IPS DF 19.7 (cell line): ENCODE results near the gene SUN1.

Source experiments
- DNase-seq: peaks from one replicate; pipeline ENCODE4 v3.0.0-alpha.2; 2013; ENCODE audit warnings: low read depth, low spot score

The SUN1 gene

GRCh38 chr7:891805-892204 is 59.5 kb downstream of the SUN1 start:
- no peak for DNase-seq

- DNase-seq: no peak
Observed at GRCh38 chr7:892648-893593, 60.6 kb downstream of the SUN1 start.

GRCh38 chr7:893686-894085 is 61.4 kb downstream of the SUN1 start:
- DNase-seq: no peak

GRCh38 chr7:894164-894867 is 62.0 kb downstream of the SUN1 start:
- no peak for DNase-seq

- no peak for DNase-seq
Observed at GRCh38 chr7:894927-895450, 62.7 kb downstream of the SUN1 start.

- no peak for DNase-seq
Observed at GRCh38 chr7:895451-896052, 63.3 kb downstream of the SUN1 start.

GRCh38 chr7:896346-897075 is 64.2 kb downstream of the SUN1 start:
- DNase-seq: no peak

- no peak for DNase-seq
Observed at GRCh38 chr7:897086-897485, 64.8 kb downstream of the SUN1 start.

- DNase-seq: no peak
Observed at GRCh38 chr7:897771-898376, 65.6 kb downstream of the SUN1 start.

- DNase-seq: no peak
Observed at GRCh38 chr7:898460-898854, 66.2 kb downstream of the SUN1 start.

- no peak for DNase-seq
Observed at GRCh38 chr7:898855-899681, 66.8 kb downstream of the SUN1 start.

GRCh38 chr7:899806-900205 is 67.5 kb downstream of the SUN1 start:
- DNase-seq: no peak

GRCh38 chr7:900331-901040 is 68.2 kb downstream of the SUN1 start:
- no peak for DNase-seq

GRCh38 chr7:901041-901387 is 68.7 kb downstream of the SUN1 start:
- DNase-seq: no peak

- peak; percentile 67 for DNase-seq
Observed at GRCh38 chr7:901388-902154, 69.3 kb downstream of the SUN1 start.

- DNase-seq: no peak
Observed at GRCh38 chr7:902996-903395, 70.7 kb downstream of the SUN1 start.

GRCh38 chr7:903921-904755 is 71.9 kb downstream of the SUN1 start:
- no peak for DNase-seq

GRCh38 chr7:904847-905246 is 72.6 kb downstream of the SUN1 start:
- DNase-seq: no peak
